H7 (cell line): ENCODE measurements around the gene GPR150. TPM values are rescaled to one million over a fixed set of nuclear protein-coding genes. Genes with fewer than 3 reads are reported as not detected.
A peak's percentile ranks its signal among the peaks of the same experiment; 100 is the strongest.

Experiments used
- DNase-seq: peaks from one replicate; pipeline ENCODE4 v3.0.0; 2012
- H3K27me3 ChIP-seq: 2 replicates; pipeline ENCODE4 v1.6.0; 2011; ENCODE audit warnings: mild to moderate bottlenecking, low read length; ENCODE audit not compliant: control insufficient read depth, insufficient read depth
- H3K36me3 ChIP-seq: replicated peaks from 2 replicates; pipeline ENCODE4 v1.5.1; 2011; ENCODE audit warnings: low read length; ENCODE audit not compliant: control insufficient read depth, insufficient read depth
- H3K4me3 ChIP-seq: 2 replicates; pipeline ENCODE4 v1.5.1; 2011; ENCODE audit warnings: low read depth, mild to moderate bottlenecking, control low read depth, low read length, moderate library complexity; ENCODE audit not compliant: insufficient read depth
- total RNA-seq: library from RNA; depleted of rRNA; stranded (reverse); fragments of >200 nt; shearing (Covaris generic); gene quantifications from 2 replicates; pipeline ENCODE4 v1.2.3, GENCODE V29; 2014; rRNA removed

Gene GPR150
- total RNA-seq: 0.15 TPM in 1 of 2 replicates, not detected in the other

- Histone ChIP-seq H3K4me3 (peak within 1 kb of the TSS; percentile 56), H3K36me3 (no peaks in the 10 kb centered on the region), H3K27me3 (peaks cover 56% of the 10 kb centered on the region)
- peak; percentile 72 for DNase-seq
Measured at GRCh38 chr5:95620030-95620869, at the start of gene GPR150. TSS of gene GPR150 (plus strand) at chr5:95620087. CDS start at chr5:95620276, 189 bp downstream.

- H3K36me3 ChIP-seq: peaks cover 1% of the 10 kb centered on the region; the same call in 1 of the 2 replicates
- H3K4me3 ChIP-seq: no peak overlapping the region
- no peak for DNase-seq
- H3K27me3 ChIP-seq: no peaks in the 10 kb centered on the region
Measured at GRCh38 chr5:95572016-95572415, 47.9 kb upstream of the GPR150 start.

DNA sequence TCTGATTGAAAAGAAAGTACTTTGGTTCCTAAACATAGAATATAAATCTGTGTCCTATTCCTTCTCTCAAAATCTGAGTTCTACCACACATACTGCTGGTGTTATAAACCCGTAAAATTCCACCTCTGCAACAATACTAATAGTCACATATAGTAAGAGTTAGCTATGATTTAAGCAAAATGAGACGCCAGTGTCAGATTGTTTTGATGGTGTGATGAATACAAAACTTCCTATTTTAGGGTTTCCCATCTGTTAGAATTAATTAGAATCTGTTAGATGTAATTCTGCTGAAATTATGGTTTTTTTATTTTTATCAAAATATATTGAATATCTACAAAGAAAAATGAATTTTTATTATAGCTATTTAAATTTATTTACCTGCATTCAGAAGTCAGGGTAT, 38.3 kb upstream of the GPR150 start:
- Histone ChIP-seq H3K36me3 (no peaks in the 10 kb centered on the region), H3K4me3 (no peak overlapping the region), H3K27me3 (no peaks in the 10 kb centered on the region)
- no peak for DNase-seq

DNA sequence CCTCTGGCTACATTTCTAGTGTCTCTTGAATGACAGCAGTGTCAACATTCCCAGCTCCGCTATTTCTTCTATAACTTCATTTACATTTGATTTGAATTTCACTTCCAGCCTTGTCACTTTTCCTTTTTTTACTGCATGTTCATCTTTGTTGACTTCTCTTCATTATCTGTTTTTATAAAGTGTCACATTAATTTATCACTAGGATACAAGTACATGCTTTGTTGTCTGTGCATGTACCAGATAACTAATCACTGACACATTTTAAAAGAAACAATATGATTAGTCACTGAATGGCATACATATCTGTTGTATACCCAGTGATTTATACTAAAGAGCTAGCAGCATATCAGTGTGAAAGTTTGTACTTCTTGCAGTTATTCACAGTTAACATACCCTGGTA, 35.9 kb upstream of the GPR150 start:
- no peak for DNase-seq
- H3K36me3 ChIP-seq: no peaks in the 10 kb centered on the region
- H3K27me3 ChIP-seq: no peaks in the 10 kb centered on the region
- no peak overlapping the region for H3K4me3 ChIP-seq

GRCh38 chr5:95590880-95591279, 29.0 kb upstream of the GPR150 start:
- Histone ChIP-seq H3K4me3 (no peak overlapping the region), H3K27me3 (no peaks in the 10 kb centered on the region)

GRCh38 chr5:95591490-95591901, 28.4 kb upstream of the GPR150 start:
- Histone ChIP-seq H3K27me3 (no peaks in the 10 kb centered on the region), H3K4me3 (no peak overlapping the region), H3K36me3 (no peaks in the 10 kb centered on the region)
- DNase-seq: no peak

More at GRCh38 chr5:95590880-95591279, 29.0 kb upstream of the GPR150 start:
- no peaks in the 10 kb centered on the region for H3K36me3 ChIP-seq
- DNase-seq: no peak

- DNase-seq: no peak
- Histone ChIP-seq H3K4me3 (no peak overlapping the region), H3K27me3 (no peaks in the 10 kb centered on the region), H3K36me3 (no peaks in the 10 kb centered on the region)
Measured at GRCh38 chr5:95595289-95595931, 24.5 kb upstream of the GPR150 start.

- Histone ChIP-seq H3K36me3 (peaks cover 2% of the 10 kb centered on the region), H3K4me3 (no peak overlapping the region), H3K27me3 (no peaks in the 10 kb centered on the region)
- DNase-seq: no peak
Measured at GRCh38 chr5:95599252-95599651, 20.6 kb upstream of the GPR150 start.

- DNase-seq: no peak
- Histone ChIP-seq H3K36me3 (peaks cover 2% of the 10 kb centered on the region), H3K4me3 (no peak overlapping the region), H3K27me3 (no peaks in the 10 kb centered on the region)
Measured at GRCh38 chr5:95600557-95600956, 19.3 kb upstream of the GPR150 start.

DNA sequence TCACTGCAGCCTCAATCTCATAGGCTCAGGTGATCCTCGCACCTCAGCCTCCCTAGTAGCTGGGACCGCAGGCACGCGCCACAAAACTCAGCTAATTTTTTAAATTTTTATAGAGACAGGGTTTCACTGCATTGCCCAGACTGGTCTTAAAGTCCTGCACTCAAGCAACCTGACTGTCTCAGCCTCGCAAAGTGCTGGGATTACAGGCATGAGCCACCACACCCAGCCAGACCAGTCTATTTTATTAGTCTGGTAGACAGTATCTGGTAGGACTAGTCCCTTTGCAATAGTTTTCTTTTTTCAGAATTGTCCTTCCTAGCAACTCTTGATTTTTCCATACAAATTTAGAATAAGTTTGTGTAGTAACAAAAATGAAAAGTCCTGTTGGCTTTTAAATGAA, 14.1 kb upstream of the GPR150 start:
- H3K27me3 ChIP-seq: no peaks in the 10 kb centered on the region
- peaks cover 2% of the 10 kb centered on the region for H3K36me3 ChIP-seq
- DNase-seq: no peak
- H3K4me3 ChIP-seq: no peak overlapping the region

- DNase-seq: no peak
- Histone ChIP-seq H3K4me3 (no peak overlapping the region), H3K27me3 (no peaks in the 10 kb centered on the region), H3K36me3 (no peaks in the 10 kb centered on the region; the same call in none of the 2 replicates)
Measured at GRCh38 chr5:95606419-95606818, 13.5 kb upstream of the GPR150 start.

DNA sequence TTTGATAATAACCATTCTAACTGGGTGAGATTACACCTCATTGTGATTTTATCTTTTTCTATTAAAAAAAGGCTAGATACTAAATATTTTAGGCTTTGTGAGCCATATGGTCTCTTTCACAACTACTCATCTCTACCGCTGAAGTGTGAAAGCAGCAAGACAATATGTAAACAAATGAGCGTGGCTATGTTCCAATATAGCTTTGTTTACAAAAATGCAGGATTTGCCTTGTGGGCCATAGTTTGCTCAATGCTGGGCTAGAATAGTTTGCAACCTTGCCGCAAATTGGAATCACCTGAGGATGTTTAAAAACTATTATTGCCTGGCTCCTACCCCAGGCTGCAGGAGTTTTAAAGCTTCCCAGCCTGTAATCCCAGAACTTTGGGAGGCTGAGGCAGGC, 10.2 kb upstream of the GPR150 start:
- no peak overlapping the region for H3K4me3 ChIP-seq
- no peaks in the 10 kb centered on the region for H3K27me3 ChIP-seq
- DNase-seq: no peak
- no peaks in the 10 kb centered on the region; the same call in 1 of the 2 replicates for H3K36me3 ChIP-seq

DNA sequence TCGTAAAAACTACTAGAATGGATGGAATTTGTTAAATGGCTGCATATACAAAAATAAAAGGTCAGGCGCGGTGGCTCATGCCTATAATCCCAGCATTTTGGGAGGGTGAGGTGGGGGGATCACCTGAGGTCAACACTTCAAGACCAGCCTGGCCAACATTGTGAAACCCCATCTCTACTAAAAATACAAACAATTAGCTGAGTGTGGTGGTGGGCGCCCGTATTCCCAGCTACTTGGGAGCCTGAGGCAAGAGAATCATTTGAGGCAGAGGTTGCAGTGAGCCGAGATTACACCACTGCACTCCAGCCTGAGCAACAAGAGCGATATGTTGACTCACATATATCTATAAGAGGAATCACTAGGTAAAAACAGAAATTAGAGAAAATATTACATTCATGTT, 9.3 kb upstream of the GPR150 start:
- H3K36me3 ChIP-seq: no peaks in the 10 kb centered on the region
- no peak overlapping the region for H3K4me3 ChIP-seq
- no peaks in the 10 kb centered on the region for H3K27me3 ChIP-seq
- no peak for DNase-seq

GRCh38 chr5:95611396-95611795, 8.5 kb upstream of the GPR150 start:
- Histone ChIP-seq H3K27me3 (no peaks in the 10 kb centered on the region), H3K36me3 (no peaks in the 10 kb centered on the region), H3K4me3 (no peak overlapping the region)
- DNase-seq: no peak

GRCh38 chr5:95613514-95613913, 6.4 kb upstream of the GPR150 start:
- Histone ChIP-seq H3K36me3 (no peaks in the 10 kb centered on the region), H3K4me3 (no peak overlapping the region), H3K27me3 (peaks cover 9% of the 10 kb centered on the region)
- DNase-seq: no peak
